Central memory CD4-positive, alpha-beta T cell (primary cell): ENCODE results near the gene COL15A1.

Experiments
- DNase-seq: peaks from one replicate; pipeline ENCODE4 v3.0.0; 2022

COL15A1 gene

DNA sequence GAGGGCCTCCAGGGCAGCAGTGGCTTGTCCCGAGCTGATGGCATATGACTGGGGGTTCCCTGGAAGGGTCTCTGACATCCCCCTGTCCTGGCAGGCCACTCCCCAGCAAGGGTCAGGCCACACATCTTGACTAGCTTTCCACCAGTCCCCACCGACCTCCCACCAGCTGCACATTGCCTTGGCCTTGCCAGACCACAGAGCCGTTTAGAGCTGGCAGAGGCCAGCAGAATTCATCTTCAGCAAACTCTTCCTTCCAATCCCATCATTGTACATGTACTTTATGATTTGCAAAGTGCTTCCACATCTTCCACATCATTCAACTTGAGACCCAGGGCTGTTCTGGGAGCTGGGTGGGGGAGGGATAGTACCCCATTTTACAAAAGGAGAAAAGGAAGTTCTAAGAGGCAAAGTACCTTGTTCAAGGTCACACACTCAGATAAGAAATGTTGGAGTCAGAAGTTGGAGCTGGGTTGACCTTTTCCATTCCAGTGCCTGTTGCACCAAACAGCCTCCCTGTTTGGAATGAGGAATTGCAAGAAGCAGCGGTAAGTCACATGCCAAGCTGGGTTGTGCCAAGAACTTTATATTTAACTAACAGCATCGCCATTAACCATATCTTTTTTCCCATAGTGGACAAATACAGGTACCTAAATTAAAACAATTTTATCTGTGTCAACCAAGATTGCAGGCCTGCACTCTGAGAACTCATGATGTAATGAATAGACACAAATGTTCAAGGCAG, 25.8 kb upstream of the COL15A1 start:
- DNase-seq: no peak

DNA sequence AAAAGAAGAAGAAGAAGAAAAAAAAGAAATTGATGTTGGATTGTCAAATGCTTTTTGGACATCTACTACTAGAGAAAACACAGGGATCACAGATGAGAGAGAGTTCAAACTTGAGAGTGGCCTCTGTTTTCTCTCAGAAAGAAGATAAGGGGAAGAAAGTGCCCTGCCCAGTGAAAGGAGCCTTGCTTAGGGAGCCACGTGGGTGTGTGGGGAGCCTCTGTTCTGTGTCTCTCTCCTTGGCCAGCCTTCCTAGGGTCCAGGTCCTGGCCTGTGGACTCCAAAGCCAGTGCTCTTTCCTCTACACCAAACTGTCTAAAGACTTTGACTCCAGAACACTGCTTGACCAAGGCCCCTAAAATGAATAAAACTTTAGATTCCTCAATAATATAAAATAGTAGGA, 22.0 kb upstream of the COL15A1 start:
- DNase-seq: no peak

DNA sequence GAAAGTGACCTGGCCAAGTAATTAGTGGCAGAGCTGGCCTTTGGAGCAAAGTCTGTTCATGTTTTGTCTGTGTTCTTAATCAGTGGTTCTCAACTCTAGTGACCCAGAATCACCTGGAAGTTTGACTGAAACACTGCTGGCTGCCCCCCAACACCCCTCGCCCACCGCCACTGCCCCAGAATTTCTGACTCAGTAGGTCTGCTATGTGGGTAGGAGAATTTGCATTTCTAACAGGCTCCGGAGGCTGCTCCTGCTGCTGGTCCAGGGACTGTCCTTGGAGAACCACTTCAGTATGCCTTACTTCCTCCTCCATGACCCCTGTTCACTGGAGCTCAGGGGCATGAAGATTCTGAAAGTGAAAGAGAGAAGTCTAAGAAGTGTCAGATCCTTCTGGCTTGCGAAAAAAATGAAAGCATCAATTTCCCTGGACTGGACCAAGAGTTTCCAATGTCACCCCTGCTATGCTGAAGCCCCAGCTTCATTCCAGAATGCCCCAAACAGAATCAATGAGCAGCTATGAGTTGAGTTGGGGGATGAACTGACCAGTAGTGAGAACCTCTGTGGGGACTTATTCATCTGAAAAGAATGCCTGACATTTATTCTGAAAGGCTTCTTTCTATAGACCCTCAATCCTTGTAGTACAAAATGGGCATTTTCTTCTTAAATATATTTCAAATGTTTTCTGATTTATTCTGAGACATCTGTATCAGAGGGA, 20.8 kb upstream of the COL15A1 start:
- no peak for DNase-seq

DNA sequence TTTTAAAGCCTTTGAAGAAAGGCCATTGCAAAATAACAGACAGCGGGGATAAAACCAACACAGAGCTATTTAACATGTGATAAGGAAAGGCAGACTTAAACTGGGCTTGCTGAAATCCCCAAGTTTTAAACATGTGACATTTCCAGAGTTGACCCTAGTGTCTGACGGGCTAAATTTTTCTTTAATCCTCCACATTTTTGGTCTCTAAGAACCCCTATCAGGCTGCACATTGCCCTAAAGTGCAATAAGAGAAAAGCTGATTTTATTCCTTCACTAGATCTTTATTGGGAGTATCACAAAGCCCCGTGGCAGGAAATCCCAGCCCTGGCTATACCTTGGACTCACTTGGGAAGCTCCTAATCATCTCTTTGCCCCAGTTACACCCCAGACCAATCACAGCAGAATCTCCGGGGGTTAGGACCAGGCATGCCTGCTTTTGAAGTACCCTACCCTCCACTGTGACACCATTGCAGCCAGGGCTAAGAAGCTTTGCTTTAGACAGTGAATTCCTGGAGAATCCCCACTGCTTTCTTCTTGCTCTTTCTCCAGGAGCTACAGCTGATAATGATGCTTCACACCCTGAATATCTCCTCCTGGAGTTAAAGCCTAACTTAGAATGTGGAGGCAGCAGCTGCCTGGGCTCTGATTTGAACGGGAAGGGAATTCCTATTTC, 20.1 kb upstream of the COL15A1 start:
- DNase-seq: no peak

DNA sequence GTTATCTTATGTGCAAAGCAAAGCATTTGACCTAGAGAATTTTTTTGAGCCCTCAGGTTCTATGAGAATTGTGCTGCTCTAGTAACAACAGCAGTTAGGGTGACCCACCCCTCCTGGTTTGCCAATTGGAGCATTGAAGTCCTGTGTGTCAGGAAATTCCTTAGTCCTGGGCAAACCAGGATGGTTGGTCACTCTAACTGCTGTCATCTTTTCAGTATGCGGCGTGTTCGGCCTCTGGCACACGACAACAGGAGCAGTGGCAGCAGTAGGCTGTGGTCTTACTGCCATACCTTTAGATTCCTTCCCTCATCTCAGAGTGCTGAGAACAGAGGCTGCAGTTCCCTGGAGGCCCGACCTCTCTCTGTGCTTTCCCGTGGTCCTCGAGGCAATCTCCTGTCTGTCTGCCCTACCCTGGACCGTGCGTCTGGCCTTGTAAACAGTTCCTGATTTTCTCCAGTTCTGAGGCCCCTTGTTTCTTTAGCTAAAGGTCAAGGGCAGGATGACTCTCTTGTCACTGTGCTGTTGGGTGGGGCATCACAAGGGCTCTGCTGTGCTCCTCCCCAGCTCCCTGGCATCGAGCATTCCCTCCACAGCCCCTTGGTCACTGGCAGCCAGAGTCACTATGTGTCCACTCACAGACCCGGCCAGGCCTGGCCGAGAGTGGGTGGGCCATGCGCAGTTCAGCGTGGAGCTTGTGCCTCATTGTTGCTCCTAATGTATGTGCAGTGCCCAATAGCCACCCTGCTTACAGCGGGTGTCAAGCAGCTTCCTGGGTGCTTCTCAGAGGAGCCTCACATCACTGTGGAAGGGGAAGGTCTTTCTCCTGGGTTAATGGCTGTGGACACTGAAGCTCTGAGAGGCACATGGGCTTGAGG, 18.5 kb upstream of the COL15A1 start:
- DNase-seq: no peak

DNA sequence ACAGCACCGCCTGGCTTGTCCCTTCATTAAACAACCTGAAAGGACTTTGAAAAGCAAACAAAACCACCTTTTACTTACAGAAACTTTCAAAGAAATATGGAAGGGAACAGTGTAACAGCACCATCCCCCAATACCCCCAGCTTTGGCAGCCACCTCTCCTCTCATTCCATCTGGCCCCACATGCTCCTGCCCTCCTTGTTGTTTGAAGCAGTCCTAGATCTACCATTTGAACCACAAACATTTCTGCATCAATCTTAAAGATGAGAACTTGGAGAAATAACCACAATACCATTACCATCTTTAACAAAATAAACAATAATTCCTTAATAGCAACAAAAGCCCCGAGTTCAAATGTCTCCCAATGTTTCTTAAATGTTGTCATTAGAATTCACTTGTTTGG, 17.8 kb upstream of the COL15A1 start:
- DNase-seq: no peak

DNA sequence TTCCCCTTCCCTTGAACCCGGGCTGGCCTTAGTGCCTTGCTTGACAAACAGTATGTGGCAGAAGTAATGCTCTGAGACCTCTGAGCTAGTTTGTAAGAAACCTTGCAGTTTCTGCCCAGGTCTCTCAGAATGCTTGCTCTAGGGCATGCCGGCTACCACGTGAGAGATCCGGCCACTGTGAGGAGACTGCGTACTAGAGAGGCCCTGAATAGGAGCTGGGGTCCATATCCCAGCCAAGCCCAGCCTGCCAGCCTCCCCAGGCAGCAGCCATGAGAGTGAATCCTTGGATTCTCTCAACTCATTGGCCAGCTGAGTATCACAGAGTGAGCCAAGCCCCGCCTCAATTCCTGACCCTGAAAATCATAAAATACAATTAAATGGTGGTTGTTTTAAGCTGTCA, 16.0 kb upstream of the COL15A1 start:
- no peak for DNase-seq

DNA sequence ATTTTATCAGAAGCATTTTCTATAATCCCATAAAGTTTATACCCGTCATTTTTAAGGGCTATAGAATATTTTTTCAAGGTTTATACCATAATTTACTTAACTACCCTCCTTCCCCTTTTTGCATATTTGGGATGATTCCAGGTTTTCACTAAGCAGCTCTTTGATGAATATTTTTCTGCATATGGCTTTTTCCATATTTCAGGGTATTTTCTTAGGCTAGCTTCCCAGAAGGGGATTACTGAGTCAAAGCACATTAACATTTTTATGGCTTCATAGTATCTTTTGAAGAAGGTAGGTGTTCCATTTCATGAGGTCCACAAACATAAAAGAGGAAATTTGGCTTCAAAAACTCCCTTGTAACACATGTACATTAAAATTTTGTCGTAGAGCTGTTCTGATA, 14.6 kb upstream of the COL15A1 start:
- DNase-seq: no peak

DNA sequence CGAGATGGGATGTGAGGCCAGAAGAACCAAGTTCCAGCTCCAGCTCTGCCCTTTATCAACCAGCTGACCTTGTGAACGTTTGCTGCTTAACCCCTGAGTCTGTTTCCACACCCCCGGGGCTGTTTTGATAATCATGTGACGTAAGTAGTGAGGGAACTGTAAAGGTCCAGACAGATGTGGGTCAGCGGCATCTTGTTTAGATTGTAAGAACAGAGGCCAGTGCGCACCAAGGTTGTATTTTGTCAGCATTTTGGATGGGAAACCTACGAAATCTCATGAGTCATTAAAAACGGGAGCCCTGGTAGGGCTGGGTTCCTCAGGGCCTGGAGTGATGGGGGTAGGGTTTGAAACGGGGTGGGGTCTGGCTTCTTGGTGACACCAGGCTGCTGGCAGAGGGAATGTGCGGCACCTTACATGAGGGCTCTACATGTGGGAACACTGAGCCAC, 13.8 kb upstream of the COL15A1 start:
- no peak for DNase-seq

DNA sequence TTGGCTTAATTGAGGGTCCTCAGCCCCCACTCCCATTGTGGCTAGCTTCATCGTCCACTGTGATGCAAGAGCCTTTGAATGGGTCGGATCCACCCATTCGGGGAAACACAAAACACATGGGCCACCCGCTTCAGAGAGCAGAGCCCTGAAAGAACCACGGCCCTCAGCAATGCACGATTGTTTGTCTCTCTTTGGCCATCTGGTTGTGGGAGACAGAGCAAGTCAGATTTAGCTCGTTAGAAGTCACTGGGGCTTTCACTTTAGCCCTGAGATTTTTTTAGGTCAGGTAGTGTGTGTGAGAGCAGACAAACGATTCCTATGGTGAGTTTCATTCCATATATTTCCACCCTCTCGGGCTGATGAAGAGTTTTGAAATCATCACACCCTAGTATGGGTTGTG, 12.9 kb upstream of the COL15A1 start:
- DNase-seq: no peak

DNA sequence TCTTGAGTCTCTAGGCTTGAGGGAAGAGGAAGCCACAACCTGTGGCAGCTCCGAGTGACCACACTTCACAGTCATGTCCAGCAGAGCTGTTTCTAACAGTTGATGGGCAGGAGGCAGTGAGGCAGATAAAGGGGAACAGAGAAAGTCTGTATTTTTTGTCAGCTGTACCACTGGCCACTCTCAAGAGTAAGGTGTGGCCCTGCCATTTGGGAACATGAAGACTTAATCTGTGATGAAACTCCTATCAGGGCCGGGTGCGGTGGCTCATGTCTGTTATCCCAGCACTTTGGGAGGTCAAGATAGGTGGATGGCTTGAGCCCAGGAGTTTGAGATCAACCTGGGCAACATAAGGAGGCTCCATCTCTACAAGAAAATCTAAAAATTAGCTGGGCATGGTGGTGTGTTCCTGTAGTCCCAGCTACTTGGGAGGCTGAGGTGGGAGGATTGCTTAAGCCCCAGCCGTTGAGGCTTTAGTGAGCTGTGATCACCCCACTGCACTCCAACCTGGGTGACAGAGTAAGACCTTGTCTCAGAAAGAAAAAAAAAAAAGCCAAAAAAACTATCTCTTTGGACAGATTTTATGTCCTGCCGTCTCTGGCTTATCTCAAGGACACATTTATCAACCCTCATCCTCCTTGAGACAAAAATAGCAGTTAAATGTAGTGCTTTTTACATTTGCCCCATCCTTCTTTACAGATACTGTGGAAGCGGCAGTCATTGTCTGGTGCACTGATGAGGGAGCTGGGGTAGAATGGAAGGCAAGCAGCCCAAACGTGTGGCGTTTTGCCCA, 11.9 kb upstream of the COL15A1 start:
- no peak for DNase-seq

DNA sequence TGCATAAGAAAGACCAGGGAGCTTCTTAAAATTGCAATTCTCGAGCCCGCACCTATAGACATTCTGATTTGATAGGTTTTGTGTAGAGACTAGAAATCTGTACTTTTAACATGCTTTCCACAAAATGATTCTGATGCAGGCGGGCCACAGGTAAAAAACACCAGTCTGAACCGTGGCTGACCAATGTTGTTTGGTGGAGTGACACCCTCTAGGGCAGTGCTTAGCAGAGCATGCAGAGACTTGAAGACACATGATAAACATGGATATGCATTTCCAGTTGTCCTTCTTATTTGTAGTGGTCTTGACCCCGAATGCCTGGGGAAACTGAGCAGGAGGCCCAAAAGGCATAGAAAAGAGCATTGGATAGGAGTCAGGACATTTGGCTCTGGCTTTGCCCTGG, 10.5 kb upstream of the COL15A1 start:
- DNase-seq: no peak

DNA sequence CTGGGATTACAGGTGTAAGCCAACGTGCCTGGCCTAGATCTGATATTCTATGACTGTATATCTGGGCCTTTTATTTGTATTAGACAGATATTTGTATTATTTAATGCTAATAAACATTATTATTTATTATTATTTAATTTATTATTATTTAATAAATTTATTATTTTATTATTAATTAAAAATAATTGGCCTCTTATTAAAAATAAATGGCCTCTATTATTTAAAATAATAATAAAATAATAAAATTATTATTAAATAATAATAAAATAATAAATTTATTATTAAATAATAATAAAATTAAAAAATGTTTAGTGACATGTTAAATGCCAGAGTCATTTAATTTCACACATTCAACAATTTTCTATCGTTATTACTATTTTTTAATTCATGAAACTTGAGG, 9.8 kb upstream of the COL15A1 start:
- DNase-seq: no peak

DNA sequence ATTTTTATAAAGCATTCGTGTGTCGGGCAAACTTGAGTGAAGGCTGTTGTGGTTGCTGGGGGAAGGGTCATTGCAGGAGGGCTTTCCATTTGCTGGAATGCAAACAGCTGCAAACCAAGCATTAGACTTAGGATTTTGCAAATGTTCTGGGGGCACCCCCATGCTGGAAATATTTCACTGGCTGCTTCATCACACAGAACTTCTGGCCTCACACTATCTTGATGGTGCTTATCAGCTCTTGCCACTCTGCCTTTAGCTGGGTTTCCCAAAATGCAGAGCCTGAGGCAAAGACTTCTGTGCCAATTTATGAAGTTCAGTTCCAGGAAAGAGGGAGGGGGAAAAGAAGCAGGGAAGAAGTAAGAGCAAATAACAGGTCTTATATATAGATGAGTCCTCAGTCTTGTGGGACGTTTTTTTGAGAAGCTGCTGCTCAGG, 8.6 kb upstream of the COL15A1 start:
- DNase-seq: no peak

DNA sequence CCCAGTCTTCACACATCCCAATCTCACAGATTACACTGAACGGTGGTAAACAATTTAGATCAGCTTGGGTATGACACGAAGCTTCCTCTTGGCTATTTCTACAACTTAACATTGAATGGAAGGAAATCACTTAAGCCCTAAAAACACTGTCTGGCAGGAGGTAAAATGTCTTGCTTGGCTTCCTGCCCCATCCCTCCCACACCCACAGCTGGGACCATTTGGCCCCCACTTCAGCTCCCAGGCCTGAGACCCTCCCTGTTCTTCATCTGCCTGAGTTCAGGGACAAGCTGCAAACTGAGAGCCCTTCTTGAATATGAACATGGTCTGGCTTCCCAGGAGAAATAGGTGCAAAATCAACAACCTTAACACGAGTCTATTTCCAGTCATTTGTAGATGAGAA, 3.4 kb upstream of the COL15A1 start:
- no peak for DNase-seq

DNA sequence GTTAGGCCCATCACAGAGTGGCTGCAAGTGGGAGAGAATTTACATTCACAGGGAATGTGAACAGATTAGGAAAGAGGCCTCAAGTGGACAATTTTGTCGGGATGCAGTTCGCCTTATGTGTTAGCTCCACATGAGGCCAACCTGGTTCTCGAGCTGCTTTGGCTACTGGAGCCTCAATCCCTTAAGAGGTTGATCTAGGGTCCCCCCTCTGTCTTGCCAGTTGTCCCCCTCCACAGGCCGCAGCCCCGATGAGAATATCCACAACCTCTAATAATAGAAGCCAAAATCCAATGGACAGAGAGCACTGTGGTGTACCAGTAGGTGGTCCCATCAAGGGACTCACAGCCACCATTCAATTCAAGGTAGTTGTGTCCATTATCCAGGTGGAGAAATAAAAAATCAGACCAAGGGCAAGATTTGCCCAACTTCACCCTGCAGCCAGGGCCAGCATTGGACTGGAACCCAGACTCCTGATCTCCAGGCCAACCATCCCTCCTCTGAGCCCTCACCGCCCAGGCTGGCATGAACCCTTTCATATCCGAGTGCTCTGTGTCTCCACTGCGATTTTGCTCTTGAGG, 1.7 kb upstream of the COL15A1 start:
- DNase-seq: no peak

DNA sequence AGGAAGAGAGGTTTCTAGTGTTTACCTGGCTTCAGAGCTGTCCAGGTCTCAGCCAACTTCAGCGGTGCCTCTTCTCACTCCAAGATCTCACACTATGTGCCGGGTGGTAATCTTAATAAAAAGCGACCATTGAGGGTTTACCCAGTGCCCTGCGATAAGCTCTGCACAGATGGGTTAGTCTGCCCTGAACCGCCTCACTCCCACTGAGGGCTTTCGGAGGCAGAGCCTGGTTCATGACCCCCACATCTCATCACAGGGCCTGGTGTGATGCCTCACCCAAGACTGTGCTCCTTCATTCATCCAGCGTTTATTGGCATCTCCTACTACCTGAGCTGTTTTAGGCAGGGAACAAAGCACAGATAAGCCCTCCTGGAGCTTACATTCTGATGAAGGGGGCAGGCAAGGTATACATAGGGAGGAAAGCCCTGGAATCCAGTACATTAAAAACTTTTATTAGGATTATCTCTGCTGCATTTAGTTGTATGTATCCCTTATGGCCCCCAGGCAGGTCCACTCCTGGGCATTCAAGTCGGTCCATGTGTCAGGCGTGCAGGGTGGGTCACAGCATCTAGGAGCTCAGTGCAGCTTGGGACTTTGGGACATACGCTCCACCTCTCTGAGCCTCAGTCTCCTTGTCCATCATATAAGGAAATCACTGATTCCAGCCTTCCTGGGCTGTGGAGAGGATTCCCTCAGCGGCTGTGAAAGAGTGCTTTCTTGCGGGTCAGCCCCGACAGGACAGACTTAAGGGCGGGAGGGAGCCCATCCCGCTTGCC, 613 bp upstream of the COL15A1 start:
- no peak for DNase-seq

DNA sequence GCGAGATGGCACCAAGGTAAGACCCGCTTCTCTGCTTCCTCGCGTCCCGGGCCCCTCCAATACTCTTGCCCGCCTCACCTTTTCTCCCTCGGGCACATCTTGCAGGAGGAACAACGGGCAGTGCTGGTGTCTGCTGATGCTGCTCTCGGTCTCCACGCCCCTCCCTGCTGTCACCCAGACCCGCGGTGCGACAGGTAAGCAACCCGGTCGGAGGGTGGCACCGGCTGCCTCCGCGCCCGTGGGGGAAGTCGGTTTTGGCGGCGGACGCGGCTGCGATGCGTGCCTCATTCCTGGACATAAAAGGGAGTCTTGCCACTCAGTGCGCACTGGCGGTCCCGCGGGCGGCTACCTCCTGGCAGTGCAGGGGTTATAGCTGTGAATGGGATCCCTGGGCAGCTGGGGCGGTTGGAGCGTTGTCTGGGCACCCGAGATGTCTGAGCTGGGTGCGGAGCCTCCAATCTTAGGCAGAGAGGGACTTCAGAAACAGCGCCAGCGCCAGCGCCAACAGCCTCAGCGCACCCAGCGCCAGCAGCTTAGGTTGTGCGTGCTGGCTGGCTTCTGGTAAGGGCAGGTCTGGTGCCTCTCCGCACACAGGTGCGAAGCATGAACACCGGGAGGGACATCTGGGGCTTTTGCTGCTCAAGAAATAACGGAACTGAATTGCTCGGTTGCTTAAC, 488 bp downstream of the COL15A1 start:
- DNase-seq: no peak

DNA sequence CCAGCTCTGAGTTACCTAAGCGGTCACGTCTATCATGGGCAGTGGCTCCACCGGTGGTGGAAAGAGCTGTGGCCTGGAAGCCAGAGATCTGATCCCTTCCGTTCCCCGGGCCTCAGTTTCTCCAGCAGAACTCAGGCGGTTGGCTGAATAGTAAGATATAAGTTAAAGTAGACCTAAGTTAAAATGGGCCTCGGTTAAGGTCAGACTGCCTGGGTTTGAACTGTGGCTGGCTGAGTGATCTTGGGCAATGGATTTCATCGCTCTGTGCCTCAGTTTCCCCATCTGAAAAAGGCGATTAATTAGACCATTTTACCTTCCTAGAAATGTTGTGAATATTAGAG, 997 bp downstream of the COL15A1 start:
- no peak for DNase-seq

DNA sequence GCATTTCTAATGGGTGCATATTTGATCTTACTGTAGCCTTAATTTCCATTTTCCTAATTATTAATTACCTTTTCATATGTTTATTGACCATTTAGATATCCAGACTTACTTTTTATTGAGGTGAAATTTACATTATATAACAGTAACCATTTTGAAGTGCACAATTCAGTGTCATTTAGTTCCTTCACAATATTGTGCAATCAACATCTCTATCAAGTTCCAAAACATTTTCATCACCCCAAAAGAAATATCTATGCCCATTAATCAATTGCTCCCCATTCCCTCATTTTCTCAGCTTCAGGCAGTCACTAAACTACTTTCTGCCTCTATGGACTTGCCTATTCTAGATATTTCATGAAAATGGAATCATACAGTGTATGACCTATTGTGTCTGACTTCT, 5.9 kb downstream of the COL15A1 start:
- no peak for DNase-seq
